HUES6 (cell line): ENCODE results near the gene PTDSS2.

Experiments used
- H3K27ac ChIP-seq: 2 replicates; pipeline ENCODE4 v1.7.0; 2013; ENCODE audit warnings: low read depth, mild to moderate bottlenecking, low read length, inconsistent platforms
- H3K27me3 ChIP-seq: 2 replicates; pipeline ENCODE4 v1.6.1; 2013; ENCODE audit warnings: low read length; ENCODE audit not compliant: control insufficient read depth, insufficient read depth
- H3K36me3 ChIP-seq: 2 replicates; pipeline ENCODE4 v1.6.1; 2013; ENCODE audit warnings: low read length; ENCODE audit not compliant: control insufficient read depth, insufficient read depth
- H3K4me1 ChIP-seq: 2 replicates; pipeline ENCODE4 v1.6.1; 2013; ENCODE audit warnings: low read length; ENCODE audit not compliant: control insufficient read depth, insufficient read depth
- H3K4me3 ChIP-seq: 2 replicates; pipeline ENCODE4 v1.5.1; 2013; ENCODE audit warnings: low read depth, low read length
- H3K9ac ChIP-seq: one replicate; pipeline ENCODE4 v1.6.1; 2013; ENCODE audit warnings: mild to moderate bottlenecking, low read length
- H3K9me3 ChIP-seq: 2 replicates; pipeline ENCODE4 v1.6.1; 2013; ENCODE audit warnings: low read depth, low read length; ENCODE audit not compliant: control insufficient read depth, insufficient read depth

The PTDSS2 gene

GRCh38 chr11:539971-540481 lies 89.9 kb downstream of the PTDSS2 start:
- Histone ChIP-seq H3K4me1 (peaks cover 6% of the 10 kb centered on the region), H3K9me3 (no peaks in the 10 kb centered on the region), H3K36me3 (no peaks in the 10 kb centered on the region), H3K27ac (no peak overlapping the region), H3K27me3 (peaks cover 13% of the 10 kb centered on the region), H3K4me3 (no peak overlapping the region), H3K9ac (no peak overlapping the region)
